MG63 (cell line): ENCODE data around the gene TTLL11. TPM values are rescaled to one million over a fixed set of nuclear protein-coding genes. Genes with fewer than 3 reads are reported as not detected.

ENCODE experiments used
- DNase-seq: peaks from one replicate; pipeline ENCODE4 v3.0.0-alpha.2; 2020
- H3K27me3 ChIP-seq: fragments of 250-450 bp; sonication (Bioruptor Pico); 2 replicates; pipeline ENCODE4 v1.5.1; 2020; ENCODE audit warnings: mild to moderate bottlenecking, moderate library complexity
- H3K36me3 ChIP-seq: fragments of 250-450 bp; sonication (Bioruptor Pico); 2 replicates; pipeline ENCODE4 v1.5.1; 2020; ENCODE audit warnings: mild to moderate bottlenecking, moderate library complexity
- H3K4me3 ChIP-seq: fragments of 250-450 bp; sonication (Bioruptor Pico); 2 replicates; pipeline ENCODE4 v1.5.1; 2020; ENCODE audit warnings: mild to moderate bottlenecking, moderate library complexity
- H3K9me3 ChIP-seq: fragments of 250-450 bp; sonication (Bioruptor Pico); 2 replicates; pipeline ENCODE4 v1.5.1; 2020; ENCODE audit warnings: mild to moderate bottlenecking, moderate library complexity
- total RNA-seq: library from RNA; depleted of rRNA; stranded (reverse); fragments of >200 nt; shearing (Covaris generic); gene quantifications from 2 replicates; pipeline ENCODE4 v1.2.3, GENCODE V29; 2014; ENCODE audit warnings: low replicate concordance

The TTLL11 gene
- total RNA-seq, 1 experiment from 2014 or later = 3.2 TPM

GRCh38 chr9:122116448-122117173 lies 23.5 kb upstream of the TTLL11 start:
- no peaks in the 10 kb centered on the region for H3K36me3 ChIP-seq
- H3K9me3 ChIP-seq = no peaks in the 10 kb centered on the region
- no peak overlapping the region for H3K4me3 ChIP-seq
- no peaks in the 10 kb centered on the region for H3K27me3 ChIP-seq
- no peak for DNase-seq

DNA sequence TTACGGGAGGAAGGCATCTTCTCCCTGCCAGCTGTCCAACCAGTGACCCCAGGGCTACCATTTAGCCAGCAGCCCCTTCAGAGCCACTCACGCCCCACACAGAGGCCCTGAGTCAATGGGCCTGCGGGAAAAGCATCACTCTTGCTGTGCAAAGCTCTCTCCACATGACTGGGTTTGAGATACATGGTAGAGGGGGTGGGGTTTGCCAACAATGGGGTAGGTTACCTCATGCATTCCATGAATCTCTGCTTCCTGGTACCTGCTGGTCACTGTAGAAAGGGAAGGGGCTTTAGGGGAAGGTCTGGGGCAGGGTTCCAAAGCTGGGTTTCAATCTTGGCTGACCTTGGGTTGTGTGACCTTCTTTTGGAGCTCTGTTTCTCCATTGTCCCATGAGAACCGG lies 22.9 kb upstream of the TTLL11 start:
- Histone ChIP-seq H3K27me3 (no peaks in the 10 kb centered on the region), H3K36me3 (no peaks in the 10 kb centered on the region), H3K4me3 (no peak overlapping the region), H3K9me3 (no peaks in the 10 kb centered on the region)
- no peak for DNase-seq

DNA sequence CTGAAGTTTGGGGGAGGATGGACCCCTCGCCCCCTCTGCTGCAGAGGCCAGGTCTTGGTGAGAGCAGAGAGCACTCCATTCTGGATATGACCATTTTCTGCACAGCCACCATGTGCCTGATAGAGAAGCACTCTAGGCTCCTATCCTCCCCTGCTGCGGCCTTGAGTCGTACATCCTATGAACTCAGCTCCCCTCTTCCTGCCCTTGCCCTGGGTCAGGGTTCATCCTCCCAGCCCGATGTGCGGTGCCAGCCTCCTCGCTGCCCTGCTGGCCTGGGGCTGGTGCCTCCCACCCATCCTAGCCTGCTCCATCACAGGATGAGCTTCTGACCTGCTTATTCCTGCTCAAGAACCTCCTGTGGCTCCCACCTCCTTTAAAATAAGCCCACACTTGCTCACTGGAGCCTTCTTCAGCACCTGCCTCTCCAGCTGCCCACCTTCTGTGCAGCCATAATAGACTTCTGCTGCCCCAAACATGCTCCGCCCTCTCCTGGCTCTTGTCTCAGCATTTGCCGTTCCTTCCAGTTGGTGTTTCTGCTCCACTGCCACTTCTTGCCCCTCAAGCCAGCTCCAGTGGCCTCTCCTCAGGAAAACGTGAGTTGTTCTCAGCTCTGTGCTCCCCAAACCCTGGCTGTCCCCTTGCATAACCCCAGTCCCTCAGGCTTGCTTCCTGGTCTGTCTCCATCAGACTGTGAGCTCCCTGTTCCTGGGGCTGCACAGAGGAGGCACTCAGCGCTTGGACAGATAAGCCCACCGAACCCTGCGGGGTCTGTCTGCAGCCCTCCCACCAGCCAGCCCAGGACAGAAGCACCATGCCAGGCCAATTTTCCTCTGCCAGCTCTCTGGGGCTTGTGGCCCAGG lies 22.3 kb upstream of the TTLL11 start:
- DNase-seq = no peak
- H3K36me3 ChIP-seq = no peaks in the 10 kb centered on the region
- no peaks in the 10 kb centered on the region for H3K27me3 ChIP-seq
- H3K9me3 ChIP-seq = no peaks in the 10 kb centered on the region
- no peak overlapping the region for H3K4me3 ChIP-seq

GRCh38 chr9:122113574-122113973 lies 20.5 kb upstream of the TTLL11 start:
- no peak for DNase-seq
- Histone ChIP-seq H3K9me3 (no peaks in the 10 kb centered on the region), H3K27me3 (no peaks in the 10 kb centered on the region)

GRCh38 chr9:122112238-122112637 lies 19.1 kb upstream of the TTLL11 start:
- no peaks in the 10 kb centered on the region for H3K27me3 ChIP-seq
- no peak for DNase-seq
- H3K4me3 ChIP-seq = no peak overlapping the region
- H3K36me3 ChIP-seq = no peaks in the 10 kb centered on the region
- no peaks in the 10 kb centered on the region for H3K9me3 ChIP-seq

More at GRCh38 chr9:122113574-122113973, 20.5 kb upstream of the TTLL11 start:
- H3K36me3 ChIP-seq = no peaks in the 10 kb centered on the region
- H3K4me3 ChIP-seq = no peak overlapping the region

DNA sequence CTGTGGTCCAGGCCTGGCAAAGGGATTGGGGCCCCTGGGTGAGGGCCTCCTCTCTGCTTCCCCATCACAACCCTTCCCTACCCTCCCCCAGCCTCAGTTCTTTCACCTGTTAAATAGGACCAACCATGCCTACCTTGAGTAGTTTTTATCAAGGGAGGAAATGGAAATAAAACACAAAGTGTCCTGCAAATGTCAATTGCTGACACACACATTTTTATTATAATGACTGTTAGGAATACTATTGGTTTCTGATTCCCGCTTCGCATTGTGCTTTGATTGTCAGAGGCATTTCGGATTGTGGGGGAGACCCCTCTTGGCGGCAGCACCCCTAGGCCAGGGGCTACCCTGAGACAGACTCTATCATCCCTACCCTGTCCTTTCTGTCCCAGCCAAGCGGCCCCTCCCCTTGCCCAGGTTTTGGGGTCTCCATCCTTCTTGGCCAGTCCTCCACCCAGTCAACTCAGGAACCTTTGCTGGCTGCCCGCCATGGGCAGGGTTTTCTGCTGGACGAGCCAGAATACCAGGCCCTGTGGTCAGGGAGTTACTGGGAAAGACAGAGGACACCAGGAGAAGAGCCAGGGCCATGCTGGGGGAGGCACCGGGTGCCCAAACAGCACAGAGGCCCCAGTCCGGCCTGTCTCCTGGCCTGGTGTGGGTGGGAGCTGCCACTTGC lies 18.4 kb upstream of the TTLL11 start:
- H3K9me3 ChIP-seq = no peaks in the 10 kb centered on the region
- H3K4me3 ChIP-seq = no peak overlapping the region
- no peaks in the 10 kb centered on the region for H3K36me3 ChIP-seq
- no peak for DNase-seq
- no peaks in the 10 kb centered on the region for H3K27me3 ChIP-seq

DNA sequence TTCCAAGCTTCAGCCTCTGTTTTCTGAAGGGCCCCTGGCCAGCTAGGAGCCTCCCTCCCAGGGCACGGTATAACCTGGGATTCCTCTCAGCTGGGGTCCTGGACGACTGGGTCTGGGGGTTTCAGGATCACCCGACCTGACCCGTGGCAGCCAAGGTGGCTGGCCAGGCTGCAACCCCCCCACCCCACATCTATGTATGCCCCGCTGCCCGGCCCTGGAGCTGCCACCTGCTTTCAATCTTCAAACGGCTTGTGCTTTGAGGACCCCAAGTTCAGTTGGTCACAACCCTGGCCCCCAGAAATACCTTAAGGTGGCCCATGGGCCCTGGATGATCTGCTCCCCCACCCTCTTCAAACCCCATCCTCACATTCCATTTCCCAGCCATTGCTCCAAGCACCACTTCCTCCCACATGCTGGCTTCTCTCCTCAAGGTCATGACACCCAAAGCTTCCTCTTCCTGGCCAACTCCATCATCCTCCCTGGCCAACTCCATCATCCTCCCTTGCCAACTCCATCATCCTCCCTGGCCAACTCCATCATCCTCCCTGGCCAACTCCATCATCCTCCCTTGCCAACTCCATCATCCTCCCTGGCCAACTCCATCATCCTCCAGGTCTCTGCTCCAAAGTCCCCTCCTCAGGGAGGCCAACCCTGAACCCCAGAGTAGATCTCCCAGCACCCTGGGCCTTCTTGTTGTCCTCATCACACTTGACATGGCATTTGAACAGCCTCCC lies 17.2 kb upstream of the TTLL11 start:
- Histone ChIP-seq H3K9me3 (no peaks in the 10 kb centered on the region), H3K36me3 (no peaks in the 10 kb centered on the region), H3K27me3 (no peaks in the 10 kb centered on the region), H3K4me3 (no peak overlapping the region)
- no peak for DNase-seq

DNA sequence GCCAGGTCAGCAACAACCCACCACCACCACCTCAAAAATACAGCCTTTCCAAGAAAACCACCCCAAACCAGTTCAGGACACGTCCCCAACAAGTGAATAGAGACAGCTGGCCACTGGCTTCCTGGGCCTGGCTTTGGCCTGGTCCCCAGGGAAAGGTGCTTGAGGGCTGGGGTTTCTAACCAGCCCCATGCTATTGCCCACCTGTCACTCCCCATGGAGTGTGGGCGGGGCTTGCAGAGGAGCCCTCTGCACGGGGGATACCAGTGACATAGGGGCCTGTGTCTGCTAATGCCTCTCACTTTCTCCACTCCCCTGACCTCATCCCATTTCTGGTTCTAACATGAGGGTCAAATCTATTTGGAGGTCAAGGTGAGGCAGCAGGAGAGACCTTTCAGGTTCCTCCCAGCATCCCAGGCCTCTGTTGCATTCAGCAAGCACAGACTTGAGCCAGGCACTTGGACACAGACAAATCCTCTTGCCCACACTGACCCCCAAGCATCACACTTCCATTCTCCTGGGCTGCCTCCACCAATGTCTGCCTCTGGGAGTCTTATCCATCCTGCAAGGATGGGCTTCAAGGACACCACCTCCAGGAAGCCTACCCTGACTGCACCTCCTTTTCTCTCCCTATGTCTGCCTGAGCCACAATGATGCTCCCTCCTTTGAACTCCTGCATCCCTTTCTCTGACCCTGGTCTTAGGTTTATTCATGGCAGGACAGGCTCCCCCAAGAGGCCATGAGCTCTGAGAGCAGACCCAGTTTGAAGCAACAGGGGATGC lies 16.1 kb upstream of the TTLL11 start:
- Histone ChIP-seq H3K27me3 (no peaks in the 10 kb centered on the region), H3K9me3 (peaks cover under 1% of the 10 kb centered on the region; the same call in 1 of the 2 replicates), H3K4me3 (no peak overlapping the region), H3K36me3 (no peaks in the 10 kb centered on the region)
- DNase-seq = no peak

DNA sequence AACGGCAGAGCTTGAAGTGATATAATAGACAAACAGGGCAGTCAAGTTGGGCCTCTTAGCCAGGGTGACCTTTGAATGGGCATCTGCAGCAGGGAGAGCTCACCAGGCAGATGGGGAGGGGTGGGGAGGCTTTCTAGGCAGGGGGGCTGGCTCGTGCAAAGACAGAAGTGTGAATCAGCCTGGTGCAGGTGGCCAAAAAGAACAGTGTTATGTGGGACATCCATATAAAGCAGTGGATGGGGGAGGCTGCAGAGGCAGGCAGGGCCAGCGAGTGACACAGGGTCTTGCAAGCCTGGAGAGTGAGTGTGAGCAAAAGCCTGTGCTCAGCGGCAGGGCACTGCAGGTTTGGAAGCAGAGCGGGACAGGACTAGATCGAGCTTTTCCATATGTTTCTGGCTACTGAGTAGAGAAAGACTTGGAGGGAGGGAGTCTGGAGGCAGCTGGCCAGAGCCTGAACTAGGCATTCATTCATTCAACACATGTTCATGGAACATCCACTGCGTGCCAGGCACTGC lies 14.2 kb upstream of the TTLL11 start:
- Histone ChIP-seq H3K4me3 (no peak overlapping the region), H3K9me3 (peaks cover 5% of the 10 kb centered on the region; the same call in 1 of the 2 replicates), H3K27me3 (no peaks in the 10 kb centered on the region), H3K36me3 (no peaks in the 10 kb centered on the region)
- peak; percentile 35 for DNase-seq

GRCh38 chr9:122106576-122106975 lies 13.5 kb upstream of the TTLL11 start:
- Histone ChIP-seq H3K9me3 (peaks cover 5% of the 10 kb centered on the region; the same call in 1 of the 2 replicates), H3K27me3 (no peaks in the 10 kb centered on the region)
- no peak for DNase-seq

DNA sequence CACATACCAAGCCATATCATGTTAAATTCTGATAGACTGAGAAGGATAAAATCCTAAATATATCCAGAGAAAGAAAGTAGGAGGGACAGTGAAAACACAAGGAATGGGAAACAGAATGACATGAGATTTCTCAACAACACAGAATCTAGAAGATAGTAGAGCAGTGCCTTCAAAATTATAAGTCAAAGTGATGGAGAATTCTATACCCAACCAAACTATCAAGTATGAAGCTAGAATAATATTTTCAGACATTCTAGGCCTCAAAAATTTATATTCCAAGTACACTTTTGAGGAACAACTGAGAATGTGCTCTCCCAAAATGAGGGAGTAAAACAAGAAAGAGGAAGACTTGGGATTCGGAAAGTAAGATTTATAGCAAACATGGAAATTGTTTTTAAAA lies 10.9 kb upstream of the TTLL11 start:
- Histone ChIP-seq H3K36me3 (no peaks in the 10 kb centered on the region), H3K9me3 (peaks cover 5% of the 10 kb centered on the region; the same call in 1 of the 2 replicates), H3K4me3 (no peak overlapping the region), H3K27me3 (no peaks in the 10 kb centered on the region; the same call in 1 of the 2 replicates)
- DNase-seq = no peak

More at GRCh38 chr9:122106576-122106975, 13.5 kb upstream of the TTLL11 start:
- Histone ChIP-seq H3K4me3 (no peak overlapping the region), H3K36me3 (no peaks in the 10 kb centered on the region)

- H3K9me3 ChIP-seq = peaks cover 5% of the 10 kb centered on the region; the same call in 1 of the 2 replicates
- no peaks in the 10 kb centered on the region; the same call in 1 of the 2 replicates for H3K27me3 ChIP-seq
- no peak for DNase-seq
- no peaks in the 10 kb centered on the region for H3K36me3 ChIP-seq
- no peak overlapping the region for H3K4me3 ChIP-seq
Observed at GRCh38 chr9:122102156-122102555, 9.0 kb upstream of the TTLL11 start.

DNA sequence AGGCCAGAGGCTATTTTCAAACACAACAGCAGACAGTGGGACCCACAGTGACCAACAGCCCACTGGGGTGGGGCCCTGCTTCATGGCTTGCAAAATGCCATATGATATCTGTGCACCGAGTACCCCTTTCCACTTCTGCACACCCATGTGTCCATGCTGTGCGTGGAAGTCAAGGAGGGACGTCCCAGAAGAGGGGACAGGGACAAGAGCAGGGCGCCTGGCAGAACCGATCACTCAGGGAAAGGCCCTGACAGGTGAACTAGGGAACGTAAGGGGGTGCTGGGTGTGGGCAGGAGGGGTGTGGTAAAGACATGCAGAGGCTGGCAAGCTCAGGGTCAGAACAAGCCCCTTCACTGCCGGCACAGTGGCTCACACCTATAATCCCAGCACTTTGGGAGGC lies 7.6 kb upstream of the TTLL11 start:
- no peaks in the 10 kb centered on the region for H3K36me3 ChIP-seq
- no peaks in the 10 kb centered on the region; the same call in 1 of the 2 replicates for H3K27me3 ChIP-seq
- no peak overlapping the region for H3K4me3 ChIP-seq
- peaks cover 5% of the 10 kb centered on the region; the same call in 1 of the 2 replicates for H3K9me3 ChIP-seq
- DNase-seq = no peak

DNA sequence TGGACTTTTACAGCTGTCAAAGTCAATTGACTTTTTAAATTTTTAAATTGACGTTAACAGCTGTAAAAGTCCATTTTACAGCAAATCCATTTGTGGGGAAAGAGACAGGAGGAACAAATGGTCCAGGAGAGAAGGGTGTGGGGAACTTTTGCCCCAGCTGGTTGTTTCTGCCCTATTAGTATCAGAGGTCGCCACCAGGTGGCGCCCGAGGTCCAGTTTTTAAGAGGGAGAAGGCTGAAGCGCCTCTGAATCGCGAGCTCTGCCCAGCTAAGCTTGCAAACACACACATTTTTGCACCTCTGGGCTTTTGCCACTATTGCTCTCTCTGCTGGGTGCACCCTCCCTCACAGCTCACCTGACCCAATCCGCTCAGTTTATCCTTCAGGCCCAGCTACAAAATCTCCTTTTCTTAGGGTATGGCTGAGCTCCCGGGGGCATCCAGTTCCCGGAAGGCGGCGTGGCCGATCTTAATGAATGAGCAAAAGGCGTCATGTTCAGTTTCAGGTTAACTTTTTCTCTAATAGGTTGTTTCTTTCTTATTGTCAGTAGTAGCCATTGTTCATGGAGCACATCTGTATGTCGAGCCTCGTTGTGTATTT lies 6.3 kb upstream of the TTLL11 start:
- no peaks in the 10 kb centered on the region; the same call in none of the 2 replicates for H3K27me3 ChIP-seq
- H3K36me3 ChIP-seq = no peaks in the 10 kb centered on the region
- no peak overlapping the region for H3K4me3 ChIP-seq
- peak; percentile 67 for DNase-seq
- H3K9me3 ChIP-seq = peaks cover 5% of the 10 kb centered on the region; the same call in 1 of the 2 replicates

DNA sequence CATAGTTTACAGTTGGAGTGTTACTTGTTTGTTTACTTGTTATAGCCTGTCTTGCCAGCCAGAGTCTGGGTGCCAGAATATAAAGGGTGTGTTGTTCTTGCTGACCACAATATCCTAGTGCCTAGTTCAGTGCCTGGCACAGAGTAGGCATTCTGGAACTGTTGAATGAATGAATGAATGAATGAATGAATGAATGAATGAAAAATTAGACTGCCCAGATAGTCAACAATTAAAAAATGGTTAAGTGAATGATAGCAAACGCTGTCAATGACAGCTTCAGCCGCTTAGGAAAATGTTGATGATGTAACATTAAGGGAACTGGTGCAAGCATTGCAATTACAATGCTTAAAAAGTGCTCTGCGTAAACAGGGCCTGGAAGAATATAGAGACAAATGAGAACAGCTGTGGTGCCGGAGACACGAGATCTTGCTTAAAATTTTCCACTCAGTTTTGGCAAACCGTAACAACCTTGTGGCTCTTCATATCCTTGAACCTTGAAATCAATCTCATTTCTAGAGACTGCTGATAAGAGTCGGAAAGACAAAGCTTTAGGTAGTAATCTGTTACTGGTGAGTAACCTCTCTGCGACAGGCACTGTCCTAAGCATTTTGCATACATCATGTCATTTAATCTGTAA lies 4.7 kb upstream of the TTLL11 start:
- no peak for DNase-seq
- no peak overlapping the region for H3K4me3 ChIP-seq
- no peaks in the 10 kb centered on the region; the same call in none of the 2 replicates for H3K27me3 ChIP-seq
- H3K9me3 ChIP-seq = no peaks in the 10 kb centered on the region
- H3K36me3 ChIP-seq = no peaks in the 10 kb centered on the region
